Lower lobe of right lung (tissue), 2 donors: ENCODE results near the gene EFNB3. TPM values are rescaled to one million over a fixed set of nuclear protein-coding genes. Genes with fewer than 3 reads are reported as not detected.

Experiments used
- ATAC-seq, 2 donors: fragments of 200-7000 bp; cut with Tn5 transposase; one replicate each; pipeline ENCODE4 v1.9.1; 2020 to 2022; ENCODE audit warnings: mild to moderate bottlenecking in 2 of 2, moderate library complexity in 2 of 2
- DNase-seq: peaks from one replicate; pipeline ENCODE4 v3.0.0-alpha.2; 2020
- H3K27ac ChIP-seq: fragments of 200-600 bp; one replicate; pipeline ENCODE4 v1.8.0; 2022
- H3K27me3 ChIP-seq: fragments of 200-600 bp; one replicate; pipeline ENCODE4 v1.8.0; 2022; ENCODE audit warnings: low read depth
- H3K36me3 ChIP-seq: fragments of 200-600 bp; one replicate; pipeline ENCODE4 v1.8.0; 2022; ENCODE audit warnings: mild to moderate bottlenecking
- H3K4me1 ChIP-seq: fragments of 200-600 bp; one replicate; pipeline ENCODE4 v1.8.0; 2022
- H3K4me3 ChIP-seq: fragments of 200-600 bp; one replicate; pipeline ENCODE4 v1.8.0; 2022; ENCODE audit warnings: mild to moderate bottlenecking
- H3K9me3 ChIP-seq: fragments of 200-600 bp; one replicate; pipeline ENCODE4 v1.8.0; 2022
- CTCF ChIP-seq: fragments of 200-600 bp; IDR thresholded peaks from one replicate; pipeline ENCODE4 v1.8.0; 2022; ENCODE audit warnings: antibody characterized with exemption, mild to moderate bottlenecking
- intact Hi-C: fragments of 100-400 bp; cut with DNase I; formaldehyde crosslinking; loops from one replicate; pipeline ENCODE4 v1.11.0; 2022
- total RNA-seq: library from RNA; stranded (reverse); fragmentation: NEBNext Ultra II Directional; extraction: Animal tissue kit (Norgen Biotek cat#: 25700); gene quantifications from one replicate; pipeline ENCODE4 v1.2.1, GENCODE V29; 2021
- donor health status: DM: no; HTN: yes; CAD: no; lungs with severe emphysema.

The EFNB3 gene
- total RNA-seq, 1 donor from 2014 or later: 1.6 TPM

DNA sequence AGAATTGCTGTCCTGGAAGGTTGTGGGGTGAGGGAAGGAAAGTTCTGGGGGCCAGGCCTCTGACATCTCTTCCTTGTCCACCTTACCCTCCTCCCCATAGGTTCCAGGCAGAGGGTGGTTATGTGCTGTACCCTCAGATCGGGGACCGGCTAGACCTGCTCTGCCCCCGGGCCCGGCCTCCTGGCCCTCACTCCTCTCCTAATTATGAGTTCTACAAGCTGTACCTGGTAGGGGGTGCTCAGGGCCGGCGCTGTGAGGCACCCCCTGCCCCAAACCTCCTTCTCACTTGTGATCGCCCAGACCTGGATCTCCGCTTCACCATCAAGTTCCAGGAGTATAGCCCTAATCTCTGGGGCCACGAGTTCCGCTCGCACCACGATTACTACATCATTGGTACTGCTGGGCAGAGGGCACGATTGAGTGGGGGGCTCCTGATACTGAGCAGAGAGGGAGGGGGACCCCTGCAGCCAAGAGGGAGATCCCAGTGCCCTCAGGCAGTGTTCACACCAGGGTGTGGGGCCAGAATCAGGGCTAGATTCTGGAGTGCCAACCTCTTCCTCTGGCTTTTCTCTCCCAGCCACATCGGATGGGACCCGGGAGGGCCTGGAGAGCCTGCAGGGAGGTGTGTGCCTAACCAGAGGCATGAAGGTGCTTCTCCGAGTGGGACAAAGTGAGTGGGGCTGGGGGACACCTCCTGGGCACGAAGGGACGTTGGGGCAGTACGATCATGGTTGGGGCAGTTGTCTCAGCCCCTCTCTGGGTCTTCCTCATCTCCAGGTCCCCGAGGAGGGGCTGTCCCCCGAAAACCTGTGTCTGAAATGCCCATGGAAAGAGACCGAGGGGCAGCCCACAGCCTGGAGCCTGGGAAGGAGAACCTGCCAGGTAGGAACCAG is 3.1 kb downstream of the EFNB3 start:
- Histone ChIP-seq H3K27ac (no peak overlapping the region), H3K27me3 (peaks cover 81% of the 10 kb centered on the region), H3K9me3 (no peaks in the 10 kb centered on the region), H3K4me1 (peaks cover 12% of the 10 kb centered on the region), H3K4me3 (no peak overlapping the region), H3K36me3 (no peaks in the 10 kb centered on the region)
- intact Hi-C loops: no loop called here
- DNase-seq (no peak), ATAC-seq (no peak)
- TF ChIP-seq CTCF: no peak

GRCh38 chr17:7709031-7709430 is 4.0 kb downstream of the EFNB3 start:
- peaks cover 79% of the 10 kb centered on the region for H3K27me3 ChIP-seq
- DNase-seq: no peak

GRCh38 chr17:7710301-7710700 is 5.3 kb downstream of the EFNB3 start:
- Histone ChIP-seq H3K4me1 (peaks cover 2% of the 10 kb centered on the region), H3K27ac (no peak overlapping the region), H3K4me3 (no peak overlapping the region), H3K36me3 (no peaks in the 10 kb centered on the region), H3K9me3 (no peaks in the 10 kb centered on the region), H3K27me3 (peaks cover 78% of the 10 kb centered on the region)
- intact Hi-C loops: no loop called here
- ATAC-seq (no peak), DNase-seq (no peak)
- no peak for TF ChIP-seq CTCF

More at GRCh38 chr17:7709031-7709430, 4.0 kb downstream of the EFNB3 start:
- ATAC-seq: no peak
- Histone ChIP-seq H3K27ac (no peak overlapping the region), H3K36me3 (no peaks in the 10 kb centered on the region), H3K4me3 (no peak overlapping the region), H3K9me3 (no peaks in the 10 kb centered on the region), H3K4me1 (peaks cover 12% of the 10 kb centered on the region)
- intact Hi-C loops: no loop called here
- TF ChIP-seq CTCF: no peak

- ATAC-seq: no peak
- peaks cover 78% of the 10 kb centered on the region for H3K27me3 ChIP-seq
These were observed 6.2 kb downstream of the EFNB3 start for GRCh38 chr17:7711051-7711755.

More at GRCh38 chr17:7711051-7711755, 6.2 kb downstream of the EFNB3 start:
- intact Hi-C loops: no loop called here
- TF ChIP-seq CTCF: no peak
- Histone ChIP-seq H3K4me3 (no peak overlapping the region), H3K36me3 (no peaks in the 10 kb centered on the region), H3K27ac (no peak overlapping the region), H3K9me3 (no peaks in the 10 kb centered on the region), H3K4me1 (no peaks in the 10 kb centered on the region)
- no peak for DNase-seq
